Kidney epithelial cell (primary cell): Measurements from ENCODE around the gene TBL1X. TPM values are rescaled to one million over a fixed set of nuclear protein-coding genes. Genes with fewer than 3 reads are reported as not detected.

Experiments
- DNase-seq: peaks from one replicate; pipeline ENCODE4 v3.0.0-alpha.2; 2010; ENCODE audit warnings: low read depth
- H3K27me3 ChIP-seq: 2 replicates; pipeline ENCODE4 v1.6.0; 2011; ENCODE audit warnings: low read length; ENCODE audit not compliant: control insufficient read depth, insufficient read depth
- H3K36me3 ChIP-seq: 2 replicates; pipeline ENCODE4 v1.5.1; 2011; ENCODE audit warnings: low read length; ENCODE audit not compliant: control insufficient read depth, insufficient read depth
- H3K4me3 ChIP-seq: 2 replicates; pipeline ENCODE4 v1.5.1; 2011; ENCODE audit warnings: low read depth, mild to moderate bottlenecking, control low read depth, low read length
- CTCF ChIP-seq: IDR thresholded peaks from 2 replicates; pipeline ENCODE4 v1.5.1; 2011; ENCODE audit warnings: mild to moderate bottlenecking, moderate library complexity, low read length, control low read depth, inconsistent platforms; ENCODE audit not compliant: insufficient read depth, poor library complexity, severe bottlenecking
- total RNA-seq: library from RNA; depleted of rRNA; stranded (reverse); fragments of >200 nt; gene quantifications from 2 replicates; pipeline ENCODE4 v1.2.3, GENCODE V29; 2015

The TBL1X gene
- total RNA-seq, 1 donor from 2014 or later, result 25.9 TPM

GRCh38 chrX:9703406-9703805, 238.5 kb downstream of the TBL1X start:
- no peak for TF ChIP-seq CTCF

GRCh38 chrX:9704876-9705465, 240.1 kb downstream of the TBL1X start:
- Histone ChIP-seq H3K36me3 (peaks cover 1% of the 10 kb centered on the region), H3K27me3 (no peaks in the 10 kb centered on the region), H3K4me3 (no peak overlapping the region)
- TF ChIP-seq CTCF, result no peak
- DNase-seq, result no peak

More at GRCh38 chrX:9703406-9703805, 238.5 kb downstream of the TBL1X start:
- Histone ChIP-seq H3K36me3 (no peaks in the 10 kb centered on the region), H3K4me3 (no peak overlapping the region), H3K27me3 (no peaks in the 10 kb centered on the region)
- no peak for DNase-seq

- DNase-seq, result no peak
- Histone ChIP-seq H3K36me3 (peaks cover 1% of the 10 kb centered on the region), H3K4me3 (no peak overlapping the region), H3K27me3 (no peaks in the 10 kb centered on the region)
- TF ChIP-seq CTCF, result no peak
Observed at GRCh38 chrX:9706421-9706820, 241.6 kb downstream of the TBL1X start.

- TF ChIP-seq CTCF, result no peak
- H3K36me3 ChIP-seq, result peaks cover 4% of the 10 kb centered on the region
- no peak for DNase-seq
- H3K4me3 ChIP-seq, result no peak overlapping the region
- H3K27me3 ChIP-seq, result no peaks in the 10 kb centered on the region
Observed at GRCh38 chrX:9707306-9708033, 242.6 kb downstream of the TBL1X start.

GRCh38 chrX:9708086-9708485, 243.2 kb downstream of the TBL1X start:
- Histone ChIP-seq H3K36me3 (peaks cover 4% of the 10 kb centered on the region), H3K27me3 (no peaks in the 10 kb centered on the region), H3K4me3 (no peak overlapping the region)
- no peak for TF ChIP-seq CTCF
- DNase-seq, result no peak
